ENCODE measurements around the gene CTNNA3. TPM values are rescaled to one million over a fixed set of nuclear protein-coding genes. Genes with fewer than 3 reads are reported as not detected.

CTNNA3 gene
- total RNA-seq, 2 donors from 2014 or later: 0.37 to 1.1 TPM

GRCh38 chr10:66982792-66983474 lies 713.1 kb downstream of the CTNNA3 start:
- intact Hi-C loops (cut with DNase I): no loop called here
- Histone ChIP-seq H3K9ac (ENCODE audit: low read depth in 2 of 2, low read length in 2 of 2) (no peak overlapping the region), H3K36me3 (no peaks in the 10 kb centered on the region), H3K27ac (no peak overlapping the region), H3K4me1 (no peaks in the 10 kb centered on the region), H3K27me3 (no peaks in the 10 kb centered on the region), H3K4me3 (no peak overlapping the region), H3K9me3 (no peaks in the 10 kb centered on the region)
- no peak for TF ChIP-seq CTCF (IDR thresholded peaks at IDR 0.05)
- DNase-seq: no peak

GRCh38 chr10:66982053-66982420 lies 714.0 kb downstream of the CTNNA3 start:
- intact Hi-C loops (cut with DNase I): no loop called here

GRCh38 chr10:66981361-66982052 lies 714.5 kb downstream of the CTNNA3 start:
- H3K27me3 ChIP-seq: no peaks in the 10 kb centered on the region
- no peak overlapping the region for H3K27ac ChIP-seq
- no peak for DNase-seq
- intact Hi-C loops (cut with DNase I): no loop called here
- no peaks in the 10 kb centered on the region for H3K36me3 ChIP-seq
- H3K4me1 ChIP-seq: no peaks in the 10 kb centered on the region
- no peak overlapping the region for H3K9ac ChIP-seq (ENCODE audit: low read depth in 2 of 2, low read length in 2 of 2)
- H3K9me3 ChIP-seq: no peaks in the 10 kb centered on the region
- no peak overlapping the region for H3K4me3 ChIP-seq
- TF ChIP-seq CTCF (IDR thresholded peaks at IDR 0.05): no peak

More at GRCh38 chr10:66982053-66982420, 714.0 kb downstream of the CTNNA3 start:
- no peak for TF ChIP-seq CTCF (IDR thresholded peaks at IDR 0.05)
- Histone ChIP-seq H3K9me3 (no peaks in the 10 kb centered on the region), H3K4me3 (no peak overlapping the region), H3K4me1 (no peaks in the 10 kb centered on the region), H3K27ac (no peak overlapping the region), H3K36me3 (no peaks in the 10 kb centered on the region), H3K9ac (ENCODE audit: low read depth in 2 of 2, low read length in 2 of 2) (no peak overlapping the region), H3K27me3 (no peaks in the 10 kb centered on the region)
- DNase-seq: no peak

GRCh38 chr10:66980246-66980815 lies 715.7 kb downstream of the CTNNA3 start:
- no peak for DNase-seq
- Histone ChIP-seq H3K9me3 (no peaks in the 10 kb centered on the region), H3K27ac (no peak overlapping the region), H3K9ac (ENCODE audit: low read depth in 2 of 2, low read length in 2 of 2) (no peak overlapping the region), H3K36me3 (no peaks in the 10 kb centered on the region), H3K27me3 (no peaks in the 10 kb centered on the region), H3K4me1 (no peaks in the 10 kb centered on the region), H3K4me3 (no peak overlapping the region)
- no peak for TF ChIP-seq CTCF (IDR thresholded peaks at IDR 0.05)
- intact Hi-C loops (cut with DNase I): no loop called here

- Histone ChIP-seq H3K36me3 (no peaks in the 10 kb centered on the region), H3K4me3 (no peak overlapping the region), H3K9ac (ENCODE audit: low read depth in 2 of 2, low read length in 2 of 2) (no peak overlapping the region), H3K27me3 (no peaks in the 10 kb centered on the region), H3K9me3 (no peaks in the 10 kb centered on the region), H3K27ac (no peak overlapping the region), H3K4me1 (no peaks in the 10 kb centered on the region)
- no peak for TF ChIP-seq CTCF (IDR thresholded peaks at IDR 0.05)
- intact Hi-C loops (cut with DNase I): no loop called here
- DNase-seq: no peak
Observed at GRCh38 chr10:66964946-66965345, 731.0 kb downstream of the CTNNA3 start.

All from colonic mucosa (tissue), 4 donors.